Measurements from ENCODE around the gene ADAP2. TPM values are rescaled to one million over a fixed set of nuclear protein-coding genes. Genes with fewer than 3 reads are reported as not detected.

The ADAP2 gene
- total RNA-seq, 3 donors from 2014 or later = 7.5 to 40.0 (median 12.3) TPM

DNA sequence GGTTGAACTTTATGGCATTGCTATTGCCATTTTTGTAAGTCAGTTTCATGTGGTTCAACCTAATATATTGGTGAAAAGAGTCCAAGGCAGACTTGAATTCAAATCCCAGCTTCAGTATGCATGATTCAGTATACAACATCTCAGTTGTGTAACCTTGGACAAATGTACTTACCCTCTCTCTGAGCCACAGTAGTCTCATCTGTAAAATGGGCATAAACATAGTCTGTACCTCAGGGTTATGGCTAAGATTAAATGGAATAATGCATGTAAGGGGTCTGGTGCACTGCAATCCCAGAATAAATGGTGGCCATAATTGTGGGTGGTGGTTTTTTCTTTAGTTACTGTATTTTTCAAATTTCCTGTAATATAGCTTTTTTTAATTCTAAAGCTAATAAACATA is 4.7 kb upstream of the ADAP2 start:
- DNase-seq (ENCODE audit: low spot score in 2 of 2) = no peak
- TF ChIP-seq POLR2A (IDR thresholded peaks at IDR 0.05) = no peak
- TF ChIP-seq POLR2AphosphoS5 (IDR thresholded peaks at IDR 0.05) = no peak
- TF ChIP-seq, protein P1, sequence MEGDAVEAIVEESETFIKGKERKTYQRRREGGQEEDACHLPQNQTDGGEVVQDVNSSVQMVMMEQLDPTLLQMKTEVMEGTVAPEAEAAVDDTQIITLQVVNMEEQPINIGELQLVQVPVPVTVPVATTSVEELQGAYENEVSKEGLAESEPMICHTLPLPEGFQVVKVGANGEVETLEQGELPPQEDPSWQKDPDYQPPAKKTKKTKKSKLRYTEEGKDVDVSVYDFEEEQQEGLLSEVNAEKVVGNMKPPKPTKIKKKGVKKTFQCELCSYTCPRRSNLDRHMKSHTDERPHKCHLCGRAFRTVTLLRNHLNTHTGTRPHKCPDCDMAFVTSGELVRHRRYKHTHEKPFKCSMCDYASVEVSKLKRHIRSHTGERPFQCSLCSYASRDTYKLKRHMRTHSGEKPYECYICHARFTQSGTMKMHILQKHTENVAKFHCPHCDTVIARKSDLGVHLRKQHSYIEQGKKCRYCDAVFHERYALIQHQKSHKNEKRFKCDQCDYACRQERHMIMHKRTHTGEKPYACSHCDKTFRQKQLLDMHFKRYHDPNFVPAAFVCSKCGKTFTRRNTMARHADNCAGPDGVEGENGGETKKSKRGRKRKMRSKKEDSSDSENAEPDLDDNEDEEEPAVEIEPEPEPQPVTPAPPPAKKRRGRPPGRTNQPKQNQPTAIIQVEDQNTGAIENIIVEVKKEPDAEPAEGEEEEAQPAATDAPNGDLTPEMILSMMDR (IDR thresholded peaks at IDR 0.05) = no peak
- H3K27me3 ChIP-seq = peaks cover 0 to 9% of the 10 kb centered on the region in 2 donors
- no peaks in the 10 kb centered on the region for H3K36me3 ChIP-seq
- H3K4me1 ChIP-seq = peaks cover 0 to 3% of the 10 kb centered on the region in 2 donors
- H3K4me3 ChIP-seq = no peak overlapping the region
- no peak overlapping the region for H3K27ac ChIP-seq
- H3K9me3 ChIP-seq = no peaks in the 10 kb centered on the region
- intact Hi-C loops (cut with DNase I; ENCODE audit: low total_unique reads) = no loop called here

DNA sequence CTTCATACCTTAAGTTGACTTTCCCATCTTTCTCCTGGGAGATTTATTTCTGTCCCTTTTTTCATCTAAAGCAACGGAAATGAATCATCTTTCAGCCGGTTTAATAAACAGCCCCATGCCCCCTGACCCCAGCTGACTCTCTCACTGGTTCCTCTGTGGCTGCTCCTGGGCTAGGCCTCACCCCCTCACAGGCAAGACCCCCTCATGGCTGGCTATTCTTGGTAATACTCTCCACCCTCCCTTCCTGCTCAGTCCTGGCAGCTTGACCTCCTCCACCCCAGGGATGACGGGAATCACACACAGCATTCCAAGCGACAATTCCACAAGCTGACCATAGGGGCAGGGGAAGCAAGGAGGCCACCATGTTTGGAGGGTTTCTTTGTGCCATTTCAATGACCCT is 1.5 kb upstream of the ADAP2 start:
- no peak overlapping the region for H3K27ac ChIP-seq

DNA sequence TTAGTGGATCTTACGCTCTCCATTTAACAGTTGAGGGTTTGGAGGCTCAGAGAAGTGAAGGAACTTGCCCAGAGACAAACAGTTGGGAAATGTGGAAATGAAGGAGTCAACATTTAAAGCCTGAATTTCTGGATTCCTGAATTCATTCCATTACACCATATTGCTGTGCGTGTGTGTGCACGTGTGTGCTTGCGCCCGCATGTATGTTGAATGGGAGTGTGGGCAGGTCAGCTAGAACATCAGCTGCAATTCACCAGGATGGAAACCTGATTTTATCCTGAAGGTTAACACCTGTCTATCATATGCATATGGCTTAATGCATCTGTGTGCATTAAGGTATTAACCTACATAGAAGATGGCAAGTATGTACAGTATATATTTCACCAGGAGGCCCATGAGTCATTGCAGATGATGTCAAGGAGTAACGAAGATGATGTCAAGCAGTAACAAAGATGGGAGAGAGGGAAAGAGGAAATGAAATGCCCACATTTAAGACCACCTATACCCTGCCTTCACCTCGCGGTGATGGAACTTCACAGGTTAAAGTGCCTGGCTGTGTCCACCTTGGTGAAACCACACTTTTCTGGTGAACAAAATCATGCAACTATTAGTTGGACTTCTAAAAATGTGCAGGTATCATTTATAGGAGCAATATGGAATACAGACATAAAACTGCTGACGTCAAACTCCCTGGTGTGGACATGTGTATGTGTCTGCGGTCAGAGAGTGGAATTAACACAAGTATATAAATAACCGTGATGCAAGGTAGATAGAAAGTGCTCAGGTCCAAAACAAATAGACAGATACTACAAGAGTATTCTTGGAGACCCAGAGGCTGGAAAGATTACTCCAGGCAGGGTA is 832 bp upstream of the ADAP2 start:
- H3K4me3 ChIP-seq = peak overlapping the region; percentile 55 to 77 (median 61)
- no peak overlapping the region for H3K27ac ChIP-seq
- H3K36me3 ChIP-seq = no peaks in the 10 kb centered on the region
- H3K4me1 ChIP-seq = peaks cover 0 to 10% of the 10 kb centered on the region in 2 donors
- TF ChIP-seq, protein P1 (IDR thresholded peaks at IDR 0.05) = no peak
- no peak for TF ChIP-seq POLR2A (IDR thresholded peaks at IDR 0.05)
- TF ChIP-seq POLR2AphosphoS5 (IDR thresholded peaks at IDR 0.05) = no peak
- H3K9me3 ChIP-seq = no peaks in the 10 kb centered on the region
- intact Hi-C loops (cut with DNase I; ENCODE audit: low total_unique reads) = no loop called here
- peaks cover 5 to 22% of the 10 kb centered on the region in 2 donors for H3K27me3 ChIP-seq
- no peak for DNase-seq (ENCODE audit: low spot score in 2 of 2)

More for the DNA sequence above, 1.5 kb upstream of the ADAP2 start:
- H3K9me3 ChIP-seq = no peaks in the 10 kb centered on the region
- intact Hi-C loops (cut with DNase I; ENCODE audit: low total_unique reads) = no loop called here
- H3K27me3 ChIP-seq = peaks cover 5 to 22% of the 10 kb centered on the region in 2 donors
- peaks cover 0 to 10% of the 10 kb centered on the region in 2 donors for H3K4me1 ChIP-seq
- no peaks in the 10 kb centered on the region for H3K36me3 ChIP-seq
- no peak overlapping the region for H3K4me3 ChIP-seq
- TF ChIP-seq POLR2A (IDR thresholded peaks at IDR 0.05) (no peak), POLR2AphosphoS5 (IDR thresholded peaks at IDR 0.05) (no peak)
- TF ChIP-seq, protein P1 (IDR thresholded peaks at IDR 0.05) = no peak
- no peak for DNase-seq (ENCODE audit: low spot score in 2 of 2)

DNA sequence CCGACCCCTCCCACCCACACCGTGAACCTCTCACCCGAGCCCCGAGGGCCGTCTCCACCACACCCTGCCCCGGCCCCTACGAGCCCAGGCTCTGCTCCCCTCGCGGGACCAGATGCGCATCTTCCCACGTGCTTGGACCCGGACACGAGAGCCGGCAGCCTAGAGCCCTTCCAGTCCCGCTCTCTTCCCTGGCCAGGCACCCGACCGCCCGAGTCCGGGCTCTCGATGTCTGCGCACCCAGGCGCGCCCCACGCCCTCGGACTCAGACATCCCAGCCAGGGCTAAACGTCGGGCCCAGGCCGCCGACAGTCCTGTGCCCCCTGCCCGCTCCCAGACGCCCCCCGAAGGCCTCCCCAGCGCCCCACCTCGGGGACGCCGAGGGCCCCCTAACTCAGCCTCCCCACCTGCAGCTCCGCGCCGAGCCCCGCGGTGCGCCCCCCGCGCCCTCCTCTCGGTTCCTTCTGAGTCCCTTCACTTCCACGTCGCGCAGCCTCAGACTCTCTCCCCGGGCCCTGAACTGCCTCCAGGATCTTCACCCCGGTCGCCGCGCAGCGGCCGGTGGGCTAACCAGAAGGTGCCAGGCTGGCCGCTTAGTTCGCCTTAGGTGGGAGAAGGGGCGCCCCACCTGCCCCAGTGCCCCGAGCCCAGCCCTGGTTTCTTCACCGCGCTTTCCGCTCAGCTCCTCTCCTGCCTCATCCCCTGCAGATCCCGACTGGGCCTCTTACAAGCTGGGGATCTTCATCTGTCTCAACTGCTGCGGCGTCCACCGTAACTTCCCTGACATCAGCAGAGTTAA is 688 bp downstream of the ADAP2 start:
- H3K4me3 ChIP-seq = peak overlapping the region; percentile 55 to 77 (median 61)
- H3K36me3 ChIP-seq = no peaks in the 10 kb centered on the region
- no peaks in the 10 kb centered on the region for H3K9me3 ChIP-seq
- intact Hi-C loops (cut with DNase I; ENCODE audit: low total_unique reads) = no loop called here
- H3K27ac ChIP-seq = peak overlapping the region in 1 of 2 donors; percentile 26
- TF ChIP-seq, protein P1 (IDR thresholded peaks at IDR 0.05) = no peak
- no peak for TF ChIP-seq POLR2A (IDR thresholded peaks at IDR 0.05)
- peaks cover 0 to 10% of the 10 kb centered on the region in 2 donors for H3K4me1 ChIP-seq
- no peak for DNase-seq (ENCODE audit: low spot score in 2 of 2)
- H3K27me3 ChIP-seq = peaks cover 5 to 22% of the 10 kb centered on the region in 2 donors
